Esophagus (tissue), 2 donors: ENCODE results near the gene BAIAP2L1. TPM values are rescaled to one million over a fixed set of nuclear protein-coding genes. Genes with fewer than 3 reads are reported as not detected.
A peak's percentile ranks its signal among the peaks of the same experiment; 100 is the strongest.

Experiments used
- H3K27ac ChIP-seq, 2 donors: one replicate each; pipeline ENCODE4 v1.5.1; 2013; ENCODE audit warnings: low read depth in 2 of 2, mild to moderate bottlenecking in 2 of 2, inconsistent platforms in 1 of 2, low read length in 1 of 2, moderate library complexity in 1 of 2
- H3K27me3 ChIP-seq, 2 donors: one replicate each; pipeline ENCODE4 v1.6.1; 2013; ENCODE audit warnings: low read length in 2 of 2, control low read depth in 1 of 2, mild to moderate bottlenecking in 1 of 2; ENCODE audit not compliant: insufficient read depth in 2 of 2, control insufficient read depth in 1 of 2
- H3K36me3 ChIP-seq, 2 donors: one replicate each; pipeline ENCODE4 v1.6.1; 2013; ENCODE audit warnings: low read length in 1 of 2; ENCODE audit not compliant: control insufficient read depth in 2 of 2, insufficient read depth in 2 of 2
- H3K4me1 ChIP-seq, 2 donors: one replicate each; pipeline ENCODE4 v1.6.1; 2013; ENCODE audit warnings: low read length in 1 of 2; ENCODE audit not compliant: control insufficient read depth in 2 of 2, insufficient read depth in 2 of 2
- H3K4me3 ChIP-seq, 2 donors: one replicate each; pipeline ENCODE4 v1.5.1; 2013; ENCODE audit warnings: low read length in 2 of 2, mild to moderate bottlenecking in 2 of 2, low read depth in 1 of 2, moderate library complexity in 1 of 2
- H3K9me3 ChIP-seq, 2 donors: one replicate each; pipeline ENCODE4 v1.6.1; 2013; ENCODE audit warnings: mild to moderate bottlenecking in 2 of 2, low read depth in 1 of 2, low read length in 1 of 2, moderate library complexity in 1 of 2; ENCODE audit not compliant: control insufficient read depth in 2 of 2, insufficient read depth in 1 of 2
- WGBS, 2 donors: extraction: QIAGEN DNeasy Blood & Tissue Kit; methylation state at CpG; one replicate each; pipeline ENCODE4 v1.1.7; 2013; 5-methylcytosine and 5-hydroxymethylcytosine counted together
- polyA plus RNA-seq, 2 donors: library from polyadenylated mRNA; stranded (reverse); fragments of 200-250 nt; gene quantifications; one replicate each; pipeline ENCODE4 v1.2.3, GENCODE V29; 2013
- donor health status: healthy with polysubstance abuse.
- donor health status: Bipolar disorder and iron deficiency.

The BAIAP2L1 gene
- polyA plus RNA-seq, 2 donors, result 20.0 to 23.1 TPM

DNA sequence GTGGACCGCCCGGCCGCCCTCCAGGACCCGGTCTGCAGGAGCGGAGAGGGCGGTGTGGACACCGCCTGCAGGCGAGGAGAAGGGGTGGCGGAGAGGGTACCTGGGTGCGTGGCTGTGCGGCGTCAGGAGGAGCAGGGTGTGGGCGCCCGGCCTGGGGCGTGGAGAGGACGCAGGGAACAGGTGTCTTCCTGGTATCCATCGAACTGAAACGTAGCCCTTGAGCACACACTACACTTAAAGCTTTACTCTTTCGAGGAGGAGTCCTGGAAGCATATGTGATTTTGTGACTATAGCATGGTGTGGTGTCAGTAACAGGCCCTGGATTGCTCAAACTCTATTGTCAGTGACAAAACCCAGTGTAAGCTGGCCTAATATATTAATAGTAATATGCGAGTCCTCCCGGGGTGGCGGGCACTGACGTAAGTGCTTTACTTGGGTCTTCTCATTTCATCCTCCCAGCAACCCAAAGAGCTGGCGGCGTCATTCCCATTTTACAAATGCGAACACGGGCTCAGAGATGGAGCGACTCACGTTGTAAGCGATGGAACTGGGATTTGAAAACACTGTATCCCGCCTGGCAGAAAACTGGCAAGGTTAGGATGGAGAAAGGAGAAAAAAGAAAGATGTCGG is 148.3 kb downstream of the BAIAP2L1 start:
- Histone ChIP-seq H3K27me3 (no peaks in the 10 kb centered on the region), H3K27ac (peak overlapping the region; percentile 92 to 95), H3K36me3 (peaks cover 0 to 5% of the 10 kb centered on the region in 2 donors), H3K4me1 (peaks cover 3% of the 10 kb centered on the region in 2 donors), H3K9me3 (no peaks in the 10 kb centered on the region), H3K4me3 (peak overlapping the region; percentile 66 to 94)
- WGBS, 2 donors, result 19 to 23% methylated on average over 32 of the region's 32 CpGs

DNA sequence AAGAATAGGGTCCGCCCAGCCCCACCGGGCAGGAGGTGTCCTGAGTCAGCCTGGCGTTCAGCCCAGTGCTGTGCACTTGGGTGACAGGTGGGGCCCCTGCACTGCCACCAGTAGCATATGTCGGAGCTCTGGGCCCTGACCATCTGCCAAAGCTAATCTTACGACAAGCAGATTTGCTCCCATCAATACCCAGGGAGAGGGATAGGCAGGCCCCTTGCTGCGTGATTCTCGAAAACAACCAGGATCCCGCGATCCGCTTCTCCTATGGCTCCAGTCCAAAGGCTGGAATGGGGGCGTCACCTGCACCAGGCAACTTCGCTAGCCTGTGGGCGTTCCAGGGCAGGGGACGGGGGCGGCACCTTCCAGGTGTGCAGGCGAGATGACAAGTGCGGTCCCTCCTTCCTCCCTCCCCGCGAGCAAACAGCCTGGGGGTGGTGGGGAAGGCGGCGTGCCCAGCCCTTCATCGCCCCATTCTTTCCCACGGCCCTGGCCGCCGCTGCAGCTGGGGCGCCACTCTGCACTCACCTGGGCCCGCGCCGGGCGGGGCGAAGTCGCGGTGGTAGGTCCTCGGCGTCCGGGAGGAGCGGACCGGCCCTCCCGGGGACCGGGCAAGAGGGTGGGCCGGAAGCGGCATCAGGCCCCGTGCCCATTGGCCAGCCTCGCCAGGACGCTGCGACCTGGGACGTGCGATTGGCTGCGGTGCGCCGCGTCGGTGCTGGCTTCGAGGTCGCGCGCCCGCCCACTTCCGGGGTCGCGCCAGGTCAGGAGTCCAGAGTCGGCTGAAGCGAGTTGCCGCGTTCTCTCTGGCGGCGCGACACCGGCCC is 149.1 kb downstream of the BAIAP2L1 start, which contains the start of gene TECPR1:
Gene TECPR1, minus strand, starts transcription at position 632 of the 824 bp plus-strand sequence. CDS start 6,086 bp downstream, outside the sequence.
- peak within 1 kb of the TSS; percentile 66 to 94 for H3K4me3 ChIP-seq
- no peaks in the 10 kb centered on the region for H3K27me3 ChIP-seq
- 0% methylated on average over 69 of the region's 69 CpGs for WGBS, 2 donors
- H3K36me3 ChIP-seq, result peaks cover 0 to 2% of the 10 kb centered on the region in 2 donors
- H3K9me3 ChIP-seq, result no peaks in the 10 kb centered on the region
- peaks cover 3% of the 10 kb centered on the region in 2 donors for H3K4me1 ChIP-seq
- H3K27ac ChIP-seq, result peak within 1 kb of the TSS; percentile 92 to 97

DNA sequence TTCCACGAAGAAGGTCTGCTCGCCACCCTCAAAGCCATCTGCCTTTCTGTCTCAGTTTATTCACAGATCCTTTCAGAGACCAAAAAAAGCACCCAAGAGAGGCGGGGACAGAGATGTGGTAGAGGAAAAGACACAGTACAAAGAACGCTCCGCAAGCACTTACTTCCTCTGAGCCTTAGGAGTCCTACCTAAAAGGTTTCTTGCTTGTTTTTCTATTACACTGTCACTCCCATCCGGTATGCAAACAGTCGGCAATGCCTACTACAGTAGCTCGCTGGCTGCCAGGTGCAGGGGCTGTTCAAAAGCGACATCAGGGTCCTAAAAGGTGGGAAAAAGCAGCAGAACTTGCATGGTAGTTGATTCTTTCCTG is 149.7 kb downstream of the BAIAP2L1 start:
- H3K4me1 ChIP-seq, result peaks cover 3% of the 10 kb centered on the region in 2 donors
- WGBS, 2 donors, result 17 to 18% methylated on average over 9 of the region's 9 CpGs
- H3K27me3 ChIP-seq, result no peaks in the 10 kb centered on the region
- peak overlapping the region; percentile 66 to 94 for H3K4me3 ChIP-seq
- H3K27ac ChIP-seq, result peak overlapping the region; percentile 92 to 97
- no peaks in the 10 kb centered on the region for H3K9me3 ChIP-seq
- H3K36me3 ChIP-seq, result no peaks in the 10 kb centered on the region

DNA sequence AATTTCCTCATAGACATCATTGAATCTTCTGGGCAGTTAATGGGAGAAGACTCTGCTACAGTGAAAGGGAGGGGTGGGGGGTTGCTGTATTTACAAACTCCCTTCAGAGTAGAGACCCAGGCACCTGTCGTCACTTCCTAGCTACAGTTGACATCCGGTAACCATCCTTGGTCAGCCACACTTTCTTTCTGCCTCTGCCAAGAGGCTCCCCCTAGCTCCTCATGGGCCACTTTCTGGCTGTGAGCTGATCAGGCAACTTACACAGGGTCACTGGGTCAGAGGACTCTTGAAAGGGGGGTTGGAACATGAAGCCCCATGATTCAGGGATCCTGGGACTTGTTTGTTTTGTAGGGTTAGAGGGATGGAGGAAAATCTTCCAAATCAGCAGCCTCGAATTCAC is 150.1 kb downstream of the BAIAP2L1 start:
- no peaks in the 10 kb centered on the region for H3K27me3 ChIP-seq
- H3K27ac ChIP-seq, result peak overlapping the region; percentile 92 to 97
- peaks cover 3 to 5% of the 10 kb centered on the region in 2 donors for H3K4me1 ChIP-seq
- H3K9me3 ChIP-seq, result no peaks in the 10 kb centered on the region
- 49% methylated on average over 3 of the region's 3 CpGs for WGBS, 2 donors
- peaks cover 0 to 3% of the 10 kb centered on the region in 2 donors for H3K36me3 ChIP-seq
- H3K4me3 ChIP-seq, result peak overlapping the region; percentile 66 to 94

- H3K27me3 ChIP-seq, result no peaks in the 10 kb centered on the region
- H3K9me3 ChIP-seq, result no peaks in the 10 kb centered on the region
- H3K4me3 ChIP-seq, result no peak overlapping the region
- peak overlapping the region; percentile 47 to 72 for H3K27ac ChIP-seq
- H3K36me3 ChIP-seq, result peaks cover 0 to 9% of the 10 kb centered on the region in 2 donors
- H3K4me1 ChIP-seq, result peaks cover 3 to 6% of the 10 kb centered on the region in 2 donors
- WGBS, 2 donors, result 68 to 74% methylated on average over 6 of the region's 6 CpGs
Measured at GRCh38 chr7:98249106-98249505, 151.8 kb downstream of the BAIAP2L1 start.

GRCh38 chr7:98248156-98248555 is 152.7 kb downstream of the BAIAP2L1 start:
- Histone ChIP-seq H3K4me3 (no peak overlapping the region), H3K27me3 (no peaks in the 10 kb centered on the region), H3K27ac (no peak overlapping the region), H3K4me1 (peaks cover 3 to 6% of the 10 kb centered on the region in 2 donors), H3K9me3 (no peaks in the 10 kb centered on the region), H3K36me3 (peaks cover 0 to 15% of the 10 kb centered on the region in 2 donors)
- WGBS, 2 donors, result 89 to 95% methylated on average over 12 of the region's 12 CpGs

DNA sequence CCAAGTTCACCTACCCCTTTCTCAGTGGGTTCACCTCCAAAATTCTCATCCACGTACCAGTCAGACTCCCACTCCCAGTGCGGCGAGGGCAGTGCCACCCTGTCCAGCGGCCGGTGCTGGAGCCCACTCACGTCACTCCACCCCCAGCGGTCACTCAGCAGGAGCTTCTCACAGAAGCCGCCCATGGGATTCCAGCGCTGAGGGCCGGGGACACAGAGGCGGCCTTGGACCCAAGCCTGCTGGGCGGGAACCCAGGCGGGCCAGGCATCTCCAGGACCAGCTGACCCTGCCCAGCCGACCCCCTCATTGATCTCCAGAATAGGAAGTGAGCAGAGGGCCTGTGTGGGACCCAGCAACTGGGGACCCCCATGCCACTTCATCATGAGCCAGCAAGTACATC is 156.0 kb downstream of the BAIAP2L1 start:
- peaks cover 0 to 3% of the 10 kb centered on the region in 2 donors for H3K4me1 ChIP-seq
- no peaks in the 10 kb centered on the region for H3K9me3 ChIP-seq
- 95 to 96% methylated on average over 13 to 14 of the region's 14 CpGs for WGBS, 2 donors
- no peaks in the 10 kb centered on the region for H3K27me3 ChIP-seq
- peaks cover 0 to 31% of the 10 kb centered on the region in 2 donors for H3K36me3 ChIP-seq
- H3K27ac ChIP-seq, result no peak overlapping the region
- H3K4me3 ChIP-seq, result no peak overlapping the region

- no peaks in the 10 kb centered on the region for H3K9me3 ChIP-seq
- H3K27ac ChIP-seq, result no peak overlapping the region
- H3K4me3 ChIP-seq, result no peak overlapping the region
- H3K4me1 ChIP-seq, result peaks cover 0 to 3% of the 10 kb centered on the region in 2 donors
- peaks cover 0 to 40% of the 10 kb centered on the region in 2 donors for H3K36me3 ChIP-seq
- WGBS, 2 donors, result 92 to 94% methylated on average over 4 of the region's 4 CpGs
- H3K27me3 ChIP-seq, result no peaks in the 10 kb centered on the region
Measured at GRCh38 chr7:98242934-98243333, 158.0 kb downstream of the BAIAP2L1 start.

DNA sequence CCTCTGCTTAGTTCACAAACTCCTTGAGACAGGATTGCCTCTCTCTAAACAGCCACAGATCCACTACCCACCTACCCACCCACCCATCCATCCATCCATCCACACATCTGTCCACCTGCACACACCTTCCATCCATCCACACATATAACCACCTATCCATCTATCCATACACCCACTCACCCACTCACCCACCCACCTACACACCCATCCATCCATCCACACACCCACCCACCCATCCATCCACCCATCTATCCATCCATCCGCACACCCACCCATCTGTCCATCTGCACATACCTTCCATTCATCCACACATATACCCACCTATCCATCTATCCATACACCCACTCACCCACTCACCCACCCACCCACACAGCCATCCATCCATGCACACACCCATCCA is 158.5 kb downstream of the BAIAP2L1 start:
- Histone ChIP-seq H3K27ac (no peak overlapping the region), H3K36me3 (peaks cover 0 to 42% of the 10 kb centered on the region in 2 donors), H3K27me3 (no peaks in the 10 kb centered on the region), H3K9me3 (no peaks in the 10 kb centered on the region), H3K4me3 (no peak overlapping the region), H3K4me1 (peaks cover 0 to 3% of the 10 kb centered on the region in 2 donors)
- 95 to 100% methylated on average over 1 of the region's 1 CpG for WGBS, 2 donors
